DOHH2 (cell line): ENCODE results near the gene JADE1.

ENCODE experiments used
- H3F3A ChIP-seq: fragments of 200-600 bp; sonication (generic), shearing (Covaris generic); 2 replicates; pipeline ENCODE4 v1.6.0; 2016; ENCODE audit warnings: antibody characterized with exemption, mild to moderate bottlenecking; ENCODE audit not compliant: control insufficient read depth, insufficient read depth
- H3K27ac ChIP-seq: fragments of 200-600 bp; sonication (generic); 2 replicates; pipeline ENCODE4 v1.5.1; 2014; ENCODE audit warnings: low read depth, mild to moderate bottlenecking, low read length, moderate library complexity
- H3K27me3 ChIP-seq: fragments of 200-600 bp; sonication (generic); 2 replicates; pipeline ENCODE4 v1.6.1; 2014; ENCODE audit warnings: mild to moderate bottlenecking, low read length, mixed read lengths; ENCODE audit not compliant: control insufficient read depth
- H3K36me3 ChIP-seq: fragments of 200-600 bp; sonication (generic); 2 replicates; pipeline ENCODE4 v1.6.1; 2014; ENCODE audit warnings: mild to moderate bottlenecking, low read length, moderate library complexity, mixed read lengths; ENCODE audit not compliant: control insufficient read depth
- H3K4me1 ChIP-seq: fragments of 200-600 bp; sonication (generic); 2 replicates; pipeline ENCODE4 v1.6.1; 2014; ENCODE audit warnings: mild to moderate bottlenecking, low read length, mixed read lengths; ENCODE audit not compliant: control insufficient read depth
- H3K4me2 ChIP-seq: fragments of 200-600 bp; sonication (generic); 2 replicates; pipeline ENCODE4 v1.6.0; 2014; ENCODE audit warnings: mild to moderate bottlenecking, low read length, moderate library complexity
- H3K4me3 ChIP-seq: fragments of 200-600 bp; sonication (generic); 2 replicates; pipeline ENCODE4 v1.5.1; 2014; ENCODE audit warnings: mild to moderate bottlenecking, low read length, mixed read lengths
- H3K79me2 ChIP-seq: fragments of 200-600 bp; sonication (generic); 2 replicates; pipeline ENCODE4 v1.6.1; 2014; ENCODE audit warnings: mild to moderate bottlenecking, low read length, mixed read lengths; ENCODE audit not compliant: control insufficient read depth
- H3K9me2 ChIP-seq: fragments of 200-600 bp; sonication (generic); replicated peaks from 2 replicates; pipeline ENCODE4 v1.6.1; 2014; ENCODE audit warnings: mild to moderate bottlenecking, low read length, mixed read lengths; ENCODE audit not compliant: control insufficient read depth
- H3K9me3 ChIP-seq: fragments of 200-600 bp; sonication (generic); 2 replicates; pipeline ENCODE4 v1.6.1; 2014; ENCODE audit warnings: antibody characterized with exemption, low read length, mixed read lengths; ENCODE audit not compliant: control insufficient read depth, insufficient read depth
- H4K20me1 ChIP-seq: fragments of 200-600 bp; sonication (generic); 2 replicates; pipeline ENCODE4 v1.6.0; 2014; ENCODE audit warnings: low read depth, mild to moderate bottlenecking, antibody characterized with exemption, low read length, moderate library complexity; ENCODE audit not compliant: control insufficient read depth, insufficient read depth
- EZH2phosphoT487 ChIP-seq: fragments of 200-600 bp; sonication (generic); IDR thresholded peaks from 2 replicates; pipeline ENCODE4 v1.6.1; 2017; ENCODE audit warnings: borderline replicate concordance, mild to moderate bottlenecking, antibody characterized with exemption, low read length, moderate library complexity, mixed read lengths
- TF ChIP-seq, protein P1 (sequence below): fragments of 200-600 bp; sonication (generic); IDR thresholded peaks from one replicate; pipeline ENCODE4 v1.5.1; 2014; ENCODE audit warnings: antibody characterized with exemption, mild to moderate bottlenecking, low read depth, low read length; ENCODE audit not compliant: poor library complexity, severe bottlenecking

The JADE1 gene

DNA sequence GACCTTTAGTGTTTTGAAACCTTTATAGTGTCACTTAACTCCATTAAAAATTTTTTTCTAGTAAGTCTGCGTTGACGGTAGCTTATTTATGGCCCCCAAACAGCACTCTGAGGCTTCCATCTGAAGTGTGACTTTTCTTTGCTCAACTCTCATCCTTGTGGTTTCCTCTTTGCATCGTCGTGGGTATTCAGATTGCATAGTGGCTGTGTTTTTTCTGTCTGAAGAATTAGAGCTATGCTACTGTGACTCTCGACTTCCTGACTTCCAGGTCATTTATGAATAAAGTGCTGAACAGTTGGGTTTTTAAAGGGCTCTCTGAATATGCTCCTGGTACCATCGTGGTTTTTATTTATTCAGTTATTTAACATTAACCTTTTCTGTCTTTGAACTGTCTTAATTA is 44.9 kb downstream of the JADE1 start:
- Histone ChIP-seq H3K27ac (no peak overlapping the region), H3K4me2 (no peak overlapping the region), H4K20me1 (peaks cover 6% of the 10 kb centered on the region), H3K79me2 (peaks cover 14% of the 10 kb centered on the region), H3K9me2 (no peaks in the 10 kb centered on the region), H3K4me1 (peaks cover 21% of the 10 kb centered on the region), H3K9me3 (no peaks in the 10 kb centered on the region), H3F3A (no peaks in the 10 kb centered on the region), H3K27me3 (no peaks in the 10 kb centered on the region), H3K36me3 (peaks cover 96% of the 10 kb centered on the region), H3K4me3 (no peak overlapping the region)
- no peak for TF ChIP-seq EZH2phosphoT487
- TF ChIP-seq, protein P1, sequence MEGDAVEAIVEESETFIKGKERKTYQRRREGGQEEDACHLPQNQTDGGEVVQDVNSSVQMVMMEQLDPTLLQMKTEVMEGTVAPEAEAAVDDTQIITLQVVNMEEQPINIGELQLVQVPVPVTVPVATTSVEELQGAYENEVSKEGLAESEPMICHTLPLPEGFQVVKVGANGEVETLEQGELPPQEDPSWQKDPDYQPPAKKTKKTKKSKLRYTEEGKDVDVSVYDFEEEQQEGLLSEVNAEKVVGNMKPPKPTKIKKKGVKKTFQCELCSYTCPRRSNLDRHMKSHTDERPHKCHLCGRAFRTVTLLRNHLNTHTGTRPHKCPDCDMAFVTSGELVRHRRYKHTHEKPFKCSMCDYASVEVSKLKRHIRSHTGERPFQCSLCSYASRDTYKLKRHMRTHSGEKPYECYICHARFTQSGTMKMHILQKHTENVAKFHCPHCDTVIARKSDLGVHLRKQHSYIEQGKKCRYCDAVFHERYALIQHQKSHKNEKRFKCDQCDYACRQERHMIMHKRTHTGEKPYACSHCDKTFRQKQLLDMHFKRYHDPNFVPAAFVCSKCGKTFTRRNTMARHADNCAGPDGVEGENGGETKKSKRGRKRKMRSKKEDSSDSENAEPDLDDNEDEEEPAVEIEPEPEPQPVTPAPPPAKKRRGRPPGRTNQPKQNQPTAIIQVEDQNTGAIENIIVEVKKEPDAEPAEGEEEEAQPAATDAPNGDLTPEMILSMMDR, result no peak

DNA sequence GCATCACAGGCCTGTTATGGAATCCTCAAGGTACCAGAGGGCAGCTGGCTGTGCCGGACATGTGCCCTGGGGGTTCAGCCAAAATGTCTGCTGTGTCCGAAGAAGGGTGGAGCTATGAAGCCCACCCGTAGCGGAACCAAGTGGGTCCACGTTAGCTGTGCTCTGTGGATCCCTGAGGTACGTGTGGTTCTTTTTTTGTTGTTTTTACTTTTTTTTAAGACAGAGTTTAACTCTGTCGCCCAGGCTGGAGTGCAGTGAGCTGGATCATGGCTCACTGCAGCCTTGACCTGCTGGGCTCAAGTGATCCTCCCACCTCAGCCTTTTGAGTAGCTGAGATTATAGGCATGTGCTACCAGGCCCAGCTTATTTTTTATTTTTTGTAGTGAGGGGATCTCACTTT is 46.1 kb downstream of the JADE1 start:
- TF ChIP-seq, protein P1, result no peak
- TF ChIP-seq EZH2phosphoT487, result no peak
- no peaks in the 10 kb centered on the region for H3K9me2 ChIP-seq
- peaks cover 6% of the 10 kb centered on the region for H4K20me1 ChIP-seq
- H3F3A ChIP-seq, result peaks cover 3% of the 10 kb centered on the region; the same call in 1 of the 2 replicates
- no peaks in the 10 kb centered on the region for H3K27me3 ChIP-seq
- H3K27ac ChIP-seq, result no peak overlapping the region
- peaks cover 21% of the 10 kb centered on the region for H3K4me1 ChIP-seq
- no peak overlapping the region for H3K4me3 ChIP-seq
- H3K4me2 ChIP-seq, result no peak overlapping the region
- H3K9me3 ChIP-seq, result no peaks in the 10 kb centered on the region
- peaks cover 96% of the 10 kb centered on the region for H3K36me3 ChIP-seq
- peaks cover 12% of the 10 kb centered on the region for H3K79me2 ChIP-seq

DNA sequence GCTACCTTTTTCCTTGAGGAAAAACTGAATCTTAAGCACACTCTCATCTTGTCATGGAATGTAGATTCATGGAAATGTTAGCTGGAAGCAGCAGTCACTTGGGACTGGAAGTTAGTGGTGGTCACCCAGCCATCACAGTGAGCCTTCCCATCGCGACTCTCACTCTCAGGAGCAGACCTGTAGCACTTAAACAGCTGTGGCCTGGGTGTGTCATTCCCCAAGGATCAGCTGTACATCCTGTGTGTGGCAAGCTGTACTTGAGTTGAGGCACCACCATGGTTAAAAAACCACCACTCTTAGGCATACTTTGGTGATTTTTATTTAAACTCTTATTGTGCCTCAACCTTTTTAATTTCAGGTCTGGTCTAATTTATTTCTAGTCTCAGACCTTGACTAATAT is 46.7 kb downstream of the JADE1 start:
- Histone ChIP-seq H3F3A (peaks cover 3% of the 10 kb centered on the region; the same call in 1 of the 2 replicates), H3K9me3 (no peaks in the 10 kb centered on the region), H4K20me1 (peaks cover 6% of the 10 kb centered on the region), H3K4me3 (no peak overlapping the region), H3K27me3 (no peaks in the 10 kb centered on the region), H3K9me2 (no peaks in the 10 kb centered on the region), H3K4me2 (no peak overlapping the region), H3K4me1 (peaks cover 25% of the 10 kb centered on the region), H3K27ac (no peak overlapping the region), H3K36me3 (peaks cover 96% of the 10 kb centered on the region), H3K79me2 (peaks cover 12% of the 10 kb centered on the region)
- no peak for TF ChIP-seq EZH2phosphoT487
- TF ChIP-seq, protein P1, result no peak
